Choroid plexus epithelial cell (primary cell): ENCODE results near the gene AWAT2.
A peak's percentile ranks its signal among the peaks of the same experiment; 100 is the strongest.

Experiments
- DNase-seq: peaks from one replicate; pipeline ENCODE4 v3.0.0-alpha.2; 2010; ENCODE audit warnings: low read depth
- H3K4me3 ChIP-seq: 2 replicates; pipeline ENCODE4 v1.5.1; 2011; ENCODE audit warnings: low read depth, mild to moderate bottlenecking, control low read depth, low read length, moderate library complexity
- CTCF ChIP-seq: conservative IDR thresholded peaks from 2 replicates; pipeline ENCODE4 v1.5.1; 2011; ENCODE audit warnings: low read depth, mild to moderate bottlenecking, control low read depth, inconsistent platforms, low read length, moderate library complexity

AWAT2 gene

GRCh38 chrX:70033348-70034051, 16.2 kb downstream of the AWAT2 start:
- peak; percentile 76 for TF ChIP-seq CTCF
- DNase-seq: peak; percentile 56
- no peak overlapping the region for H3K4me3 ChIP-seq

- no peak for DNase-seq
- no peak overlapping the region for H3K4me3 ChIP-seq
- peak; percentile 31 for TF ChIP-seq CTCF
These were observed 16.9 kb downstream of the AWAT2 start for GRCh38 chrX:70032792-70033191.

- peak; percentile 81 for TF ChIP-seq CTCF
- DNase-seq: peak; percentile 68
- no peak overlapping the region for H3K4me3 ChIP-seq
These were observed 19.4 kb downstream of the AWAT2 start for GRCh38 chrX:70030301-70030767.

- no peak overlapping the region for H3K4me3 ChIP-seq
- no peak for TF ChIP-seq CTCF
- DNase-seq: no peak
These were observed 19.9 kb downstream of the AWAT2 start for GRCh38 chrX:70029863-70030262.

- H3K4me3 ChIP-seq: no peak overlapping the region
- TF ChIP-seq CTCF: no peak
- DNase-seq: no peak
These were observed 22.9 kb downstream of the AWAT2 start for GRCh38 chrX:70026851-70027200.

- no peak for TF ChIP-seq CTCF
- DNase-seq: no peak
- no peak overlapping the region for H3K4me3 ChIP-seq
These were observed 23.5 kb downstream of the AWAT2 start for GRCh38 chrX:70026112-70026850.

- no peak overlapping the region for H3K4me3 ChIP-seq
- TF ChIP-seq CTCF: no peak
- DNase-seq: peak; percentile 43
These were observed 24.3 kb downstream of the AWAT2 start for GRCh38 chrX:70025464-70025863.
